Measurements from ENCODE around the gene MAFG.
"Not testable (repeated sequence)": the region's sequence is repeated elsewhere in the genome, so short reads cannot be mapped to it uniquely, and the experiment has no call there.

The MAFG gene

DNA sequence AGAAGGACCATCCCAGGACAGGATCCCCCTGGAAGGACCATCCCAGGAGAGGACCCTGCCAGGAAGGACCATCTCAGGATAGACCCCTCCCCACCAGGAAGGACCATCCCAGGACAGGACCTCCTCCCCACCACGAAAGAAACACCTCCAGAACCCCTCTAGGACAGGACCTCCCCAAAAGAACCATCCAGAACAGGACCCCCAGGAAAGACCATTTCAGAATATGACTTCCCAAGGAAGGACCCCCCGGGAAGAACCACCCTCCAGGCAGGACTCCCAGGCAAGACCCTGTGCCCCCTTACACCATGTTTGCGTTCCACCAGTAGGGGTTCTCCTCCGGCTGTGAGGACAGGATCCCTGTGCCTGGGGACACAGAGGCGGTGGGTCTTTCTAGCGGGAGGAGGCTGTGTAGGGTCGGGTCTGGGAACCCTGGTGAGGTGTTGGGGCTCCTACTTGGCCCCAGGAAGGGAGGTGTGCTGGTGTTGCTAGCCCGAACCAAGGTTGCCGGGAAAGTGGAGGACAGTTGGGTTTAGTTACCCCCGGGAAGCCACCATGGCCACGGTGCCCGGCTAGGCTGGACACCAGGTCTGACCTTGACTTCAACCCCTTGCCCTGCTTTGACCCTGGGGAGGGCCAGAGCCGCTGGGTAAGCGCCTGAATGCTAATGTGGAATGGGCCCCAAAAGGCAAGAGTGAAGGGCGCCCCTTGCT, 31.3 kb upstream of the MAFG start:
- no peak for DNase-seq (ENCODE audit: low read depth in 3 of 3)

DNA sequence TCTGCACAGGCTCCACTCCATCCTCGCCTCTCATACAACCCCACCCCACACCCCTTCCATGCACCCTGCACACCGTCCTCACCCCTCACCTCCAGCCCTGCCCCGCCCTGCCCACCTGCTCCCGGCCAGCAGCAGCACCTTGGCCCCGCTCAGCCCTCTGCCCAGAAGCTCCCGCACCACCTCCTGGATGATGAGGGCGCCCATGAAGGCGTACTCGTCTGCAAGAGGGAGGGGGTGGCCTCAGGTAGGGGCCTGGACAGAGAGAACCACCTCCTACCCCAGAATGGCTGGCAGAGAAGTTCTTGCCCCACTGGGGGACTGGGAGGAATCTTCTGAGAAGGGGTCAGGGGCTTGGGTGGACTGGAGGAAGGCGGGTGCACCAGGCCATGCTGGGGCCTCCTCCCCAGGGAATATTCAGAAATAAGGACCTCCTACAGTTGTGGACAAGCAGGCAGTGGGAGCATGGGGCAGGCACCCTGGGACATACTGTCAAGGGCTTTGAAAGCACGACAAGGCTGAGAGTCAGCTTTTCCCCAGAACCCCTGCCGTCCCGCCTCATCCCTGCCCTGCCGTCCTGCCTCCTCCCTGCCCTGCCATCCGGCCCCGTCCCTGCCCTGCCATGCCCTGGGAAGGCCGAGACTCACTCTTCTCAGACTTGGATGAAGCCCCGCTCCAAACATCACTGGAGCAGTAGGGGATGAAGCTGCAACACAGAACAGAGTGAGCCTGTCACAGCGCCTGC, 30.3 kb upstream of the MAFG start:
- no peak for DNase-seq (ENCODE audit: low read depth in 3 of 3)

DNA sequence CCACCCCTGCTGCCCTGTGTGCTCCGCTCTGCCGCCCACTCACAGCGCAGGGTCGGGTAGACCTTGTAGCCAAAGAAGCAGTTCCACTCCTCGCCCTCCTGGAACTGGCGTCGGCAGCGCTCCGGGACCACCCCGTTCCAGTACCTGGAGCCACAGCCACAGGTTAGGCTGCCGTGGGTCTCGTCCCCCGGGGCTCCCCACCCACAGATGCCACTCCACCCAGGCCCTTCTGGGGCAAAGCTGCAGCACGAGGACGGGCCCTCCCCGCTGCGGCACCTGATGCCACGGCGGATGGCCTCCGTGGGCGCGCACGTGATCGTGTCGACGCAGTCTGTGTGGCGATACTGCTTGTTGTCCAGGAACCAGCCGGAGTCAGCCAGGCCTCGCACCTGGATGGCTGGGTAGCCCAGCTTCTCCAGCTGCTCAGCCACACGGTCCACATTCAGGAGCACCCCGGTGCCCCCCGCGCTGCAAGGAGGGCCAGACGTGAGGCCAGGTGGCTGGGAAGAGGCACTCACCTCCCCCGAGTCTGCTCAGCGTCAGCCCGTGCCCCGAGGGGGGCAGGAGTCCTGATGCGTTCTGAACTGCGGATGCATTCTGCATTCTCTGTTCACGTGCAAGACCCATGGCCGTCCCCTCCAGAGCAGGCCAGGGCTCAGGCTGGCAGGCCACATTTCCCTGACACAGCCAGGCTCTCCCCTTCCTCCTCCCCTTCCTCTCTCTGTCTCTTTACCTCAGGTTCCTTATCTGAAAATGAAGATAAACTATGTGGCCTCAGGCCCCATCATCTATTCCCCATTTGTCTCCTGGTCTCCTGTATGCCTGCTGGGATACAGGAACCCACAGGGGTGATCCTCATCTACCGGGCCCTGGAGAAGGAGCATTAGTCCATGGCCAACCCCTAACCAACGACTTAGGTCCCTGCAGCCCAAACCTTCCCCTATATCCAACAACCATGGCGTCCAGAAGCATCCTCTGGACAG, 29.4 kb upstream of the MAFG start:
- DNase-seq (ENCODE audit: low read depth in 3 of 3), result no peak

DNA sequence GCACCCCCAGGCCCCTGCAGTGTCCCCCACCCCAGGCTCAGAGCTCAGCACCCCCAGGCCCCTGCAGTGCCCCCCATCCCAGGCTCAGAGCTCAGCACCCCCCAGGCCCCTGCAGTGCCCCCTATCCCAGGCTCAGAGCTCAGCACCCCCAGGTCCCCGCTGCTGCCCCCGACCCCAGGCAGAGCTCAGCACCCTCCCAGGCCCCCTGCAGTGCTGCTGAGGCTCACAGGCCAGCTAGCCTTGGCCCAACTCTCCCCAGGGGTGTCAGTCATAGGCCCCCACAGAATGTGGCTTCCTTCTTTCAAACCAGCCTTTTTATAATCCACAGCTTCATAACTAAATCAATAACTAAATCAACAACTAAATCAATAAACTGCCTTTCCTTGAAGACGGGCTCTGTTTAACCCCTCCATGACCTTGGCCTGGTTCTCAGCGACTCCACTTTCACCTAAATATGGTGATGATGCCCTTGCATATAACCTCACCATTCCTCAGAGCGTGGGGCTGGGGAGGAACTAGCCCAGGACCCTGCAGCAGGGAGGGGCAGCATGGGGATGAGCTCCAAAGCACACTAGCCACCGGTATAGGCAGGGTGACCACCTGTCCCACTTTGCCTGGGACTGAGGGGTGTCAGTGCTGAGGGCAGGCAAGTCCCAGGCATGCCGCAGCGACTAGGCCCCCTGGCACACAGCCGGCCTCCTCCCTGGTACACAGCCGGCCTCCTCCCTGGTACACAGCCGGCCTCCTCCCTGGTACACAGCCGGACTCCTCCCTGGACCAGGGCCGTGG, 28.4 kb upstream of the MAFG start:
- DNase-seq (ENCODE audit: low read depth in 3 of 3), result no peak

DNA sequence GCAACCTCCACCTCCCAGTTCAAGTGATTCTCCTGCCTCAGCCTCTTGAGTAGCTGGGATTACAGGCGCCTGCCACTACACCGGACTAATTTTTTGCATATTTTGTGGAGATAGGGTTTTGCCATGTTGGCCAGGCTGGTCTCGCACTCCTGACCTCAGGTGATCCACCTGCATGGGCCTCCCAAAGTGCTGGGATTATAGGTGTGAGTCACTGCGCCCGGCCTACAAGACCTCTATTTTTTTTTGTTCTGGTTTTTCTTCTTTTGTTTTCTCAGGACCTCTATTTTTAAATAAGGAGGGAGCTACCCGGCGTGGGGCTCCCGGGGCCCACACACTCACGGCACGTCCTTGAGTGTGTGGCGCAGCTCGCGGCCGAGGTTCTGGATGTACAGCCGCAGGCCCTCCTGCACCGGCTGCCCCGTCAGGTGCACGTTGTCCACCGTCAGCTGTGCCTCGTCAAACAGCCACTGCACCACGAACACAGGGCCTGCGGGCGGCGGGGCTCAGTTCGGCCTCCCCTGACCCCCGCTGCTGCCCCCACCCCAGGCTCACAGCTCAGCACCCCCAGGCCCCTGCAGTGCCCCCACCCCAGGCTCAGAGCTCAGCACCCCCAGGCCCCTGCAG, 27.6 kb upstream of the MAFG start:
- no peak for DNase-seq (ENCODE audit: low read depth in 3 of 3)

DNA sequence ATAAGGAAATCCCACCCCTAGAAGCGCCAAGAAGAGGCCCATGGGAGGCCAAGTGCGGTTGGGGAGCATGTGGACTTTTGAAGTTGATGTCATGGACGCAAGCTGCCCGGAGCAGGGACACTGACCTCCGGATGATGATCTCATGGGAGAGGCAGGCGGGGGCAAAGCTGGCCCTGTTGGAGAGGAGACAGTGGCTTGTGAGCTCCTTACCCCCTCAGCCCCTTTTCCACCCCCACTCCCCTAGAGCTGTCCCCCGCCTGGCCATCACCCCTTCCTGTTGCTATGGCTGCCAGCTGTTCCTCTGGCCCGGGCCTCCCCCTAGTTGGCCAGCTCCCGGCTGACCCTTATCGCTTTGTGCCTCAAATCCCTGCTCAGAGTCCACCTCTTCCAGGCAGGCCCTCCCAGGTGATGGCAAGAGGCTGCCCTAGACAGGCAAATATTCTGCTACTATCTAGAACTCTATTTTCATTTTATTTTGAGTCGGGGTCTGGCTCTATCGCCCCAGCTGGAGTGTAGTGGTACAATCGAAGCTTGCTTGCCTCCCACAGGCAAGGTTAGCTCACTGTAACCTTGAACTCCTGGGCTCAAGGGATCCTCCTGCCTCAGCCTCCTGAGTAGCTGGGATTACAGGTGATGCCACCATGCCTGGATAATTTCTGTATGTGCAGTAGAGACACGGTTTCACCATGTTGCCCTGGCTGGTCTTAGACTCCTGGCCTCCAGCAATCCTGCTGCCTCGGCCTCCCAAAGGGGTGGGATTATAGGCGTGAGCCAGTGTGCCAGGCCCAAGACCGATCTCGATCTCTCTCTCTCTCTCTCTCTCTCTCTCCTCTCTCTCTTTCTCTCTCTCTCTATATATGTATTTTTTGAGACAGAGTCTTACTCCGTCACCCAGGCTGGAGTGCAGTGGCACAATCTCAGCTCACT, 26.9 kb upstream of the MAFG start:
- DNase-seq (ENCODE audit: low read depth in 3 of 3), result no peak

DNA sequence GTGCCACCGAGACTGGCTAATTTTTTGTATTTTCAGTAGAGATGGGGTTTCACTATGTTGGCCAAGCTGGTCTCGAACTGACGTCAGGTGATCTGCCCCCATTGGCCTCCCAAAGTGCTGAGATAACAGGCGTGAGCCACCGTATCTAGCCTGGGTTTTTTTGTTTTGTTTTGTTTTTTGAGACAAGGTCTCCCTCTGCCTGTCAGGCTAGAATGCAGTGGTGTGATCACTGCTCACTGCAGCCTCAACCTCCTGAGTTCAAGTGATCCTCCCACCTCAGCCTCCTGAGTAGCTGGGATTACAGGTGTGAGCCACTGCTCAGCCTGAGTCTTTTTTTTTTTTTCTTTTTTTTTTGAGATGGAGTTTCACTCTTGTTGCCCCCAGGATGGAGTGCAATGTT, 25.9 kb upstream of the MAFG start:
- DNase-seq (ENCODE audit: low read depth in 3 of 3), result not testable (repeated sequence)

DNA sequence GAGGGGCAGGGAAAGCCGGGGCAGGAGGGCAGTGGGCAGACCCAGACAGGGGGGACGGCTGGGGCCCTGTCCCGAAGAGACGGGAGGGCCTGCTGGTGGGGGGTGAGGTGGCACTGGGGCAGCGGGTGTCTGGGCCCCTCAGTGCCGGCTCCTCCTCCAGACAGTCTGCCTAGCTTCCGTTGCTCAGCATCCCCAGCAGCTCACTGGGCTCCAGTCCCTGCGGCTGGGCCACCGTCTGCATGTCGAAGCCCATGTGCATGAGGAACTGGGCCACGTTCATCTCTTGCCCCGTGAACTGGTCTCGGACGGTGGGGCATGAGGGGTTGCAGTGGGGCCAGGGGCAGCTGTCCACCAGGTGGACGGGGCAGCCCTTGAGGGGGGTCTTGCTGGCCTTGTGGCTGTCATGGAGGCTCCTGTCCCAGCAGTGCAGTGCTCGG, 25.3 kb upstream of the MAFG start:
- DNase-seq (ENCODE audit: low read depth in 3 of 3), result no peak

DNA sequence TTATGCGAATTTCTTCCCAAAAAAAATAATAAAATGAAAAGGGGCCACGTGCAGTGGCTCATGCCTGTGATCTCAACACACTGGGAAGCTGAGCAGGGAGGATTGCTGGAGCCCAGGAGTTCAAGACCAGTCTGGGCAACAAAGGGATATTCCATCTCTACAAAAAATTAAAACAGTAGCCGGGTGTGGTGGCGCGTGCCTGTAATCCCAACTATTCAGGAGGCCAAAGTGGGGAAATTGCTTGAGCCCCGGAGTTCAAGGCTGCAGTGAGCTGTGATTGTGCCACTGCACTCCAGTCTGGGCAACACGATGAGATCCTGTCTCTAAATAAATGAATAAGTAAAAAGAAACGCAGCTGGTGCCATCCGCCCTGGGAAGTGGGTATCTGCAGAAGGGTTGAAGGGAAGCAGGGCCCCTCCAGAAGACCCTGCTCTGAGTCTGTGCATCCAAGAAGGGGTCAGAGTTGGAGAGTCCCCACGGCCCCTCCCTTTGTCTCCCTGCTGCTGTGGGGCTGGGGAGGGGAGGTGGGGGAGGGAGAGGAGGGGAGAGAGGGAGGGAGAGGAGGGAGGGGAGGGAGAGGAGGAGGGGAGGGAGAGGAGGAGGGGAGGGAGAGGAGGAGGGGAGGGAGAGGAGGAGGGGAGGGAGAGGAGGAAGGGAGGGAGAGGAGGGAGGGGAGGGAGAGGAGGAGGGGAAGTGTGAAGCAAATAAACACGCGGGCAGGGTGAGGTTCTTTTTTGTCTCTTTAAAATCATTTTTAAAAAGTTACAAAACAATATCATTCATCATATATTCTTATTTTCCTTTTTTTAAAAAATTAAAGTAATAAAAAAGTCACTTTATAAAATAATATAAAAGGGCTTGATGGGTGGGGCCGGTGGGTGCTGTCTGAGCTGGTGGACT, 24.5 kb upstream of the MAFG start:
- DNase-seq (ENCODE audit: low read depth in 3 of 3), result no peak

DNA sequence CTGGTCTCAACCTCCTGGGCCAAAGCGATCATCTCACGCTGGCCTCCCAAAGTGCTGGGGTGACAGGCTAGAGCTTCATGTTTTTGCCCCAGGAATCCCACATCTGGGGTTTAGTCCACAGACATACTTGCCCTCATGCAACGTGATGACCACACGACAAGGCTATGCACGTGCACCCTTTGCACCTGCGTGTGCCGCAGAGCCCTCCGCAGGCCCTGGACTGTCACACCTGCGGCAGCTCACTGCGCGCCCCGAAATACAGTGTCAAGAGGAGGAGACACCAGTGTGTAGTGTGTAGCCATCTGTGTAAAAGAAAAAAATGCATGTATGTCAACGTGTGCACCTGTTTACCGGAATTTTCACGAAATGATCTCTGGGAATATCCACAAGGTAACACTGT, 23.0 kb upstream of the MAFG start:
- no peak for DNase-seq (ENCODE audit: low read depth in 3 of 3)

DNA sequence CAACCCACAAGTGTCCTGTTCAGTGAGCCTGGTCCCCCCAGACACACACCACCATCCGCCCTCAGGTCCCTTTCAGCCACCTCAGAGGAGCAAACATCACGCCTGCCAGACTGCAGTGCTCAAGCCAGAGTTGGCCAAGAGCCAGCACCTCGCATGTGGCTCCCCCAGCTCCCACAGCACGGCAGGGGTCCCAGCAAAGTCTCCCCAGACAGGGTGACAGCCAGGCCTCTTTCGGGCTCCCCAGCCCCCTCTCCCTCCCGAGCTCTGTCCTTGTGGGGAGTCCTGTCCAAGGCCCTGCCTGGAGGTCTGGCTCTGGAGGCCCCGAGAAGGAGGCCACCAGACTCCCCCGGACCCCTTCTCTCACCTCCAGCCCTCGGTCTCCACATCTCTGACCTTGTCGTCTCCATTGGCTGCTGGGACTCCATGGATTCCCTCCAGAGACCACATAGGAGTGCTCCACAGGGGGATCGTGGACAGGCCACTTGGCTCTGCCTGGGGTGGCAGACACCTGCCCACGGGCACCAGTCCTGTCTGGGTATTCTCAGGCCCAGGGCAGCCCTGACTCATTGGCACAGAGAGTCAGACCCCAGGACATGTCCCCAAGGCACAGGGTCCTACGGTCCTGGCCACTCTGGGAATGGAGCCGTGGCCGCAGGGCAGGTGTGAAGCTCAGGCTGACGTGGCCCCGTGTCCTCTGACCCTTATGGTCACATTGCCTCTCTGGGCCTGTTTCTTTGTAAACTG, 21.3 kb upstream of the MAFG start:
- DNase-seq (ENCODE audit: low read depth in 3 of 3), result no peak

DNA sequence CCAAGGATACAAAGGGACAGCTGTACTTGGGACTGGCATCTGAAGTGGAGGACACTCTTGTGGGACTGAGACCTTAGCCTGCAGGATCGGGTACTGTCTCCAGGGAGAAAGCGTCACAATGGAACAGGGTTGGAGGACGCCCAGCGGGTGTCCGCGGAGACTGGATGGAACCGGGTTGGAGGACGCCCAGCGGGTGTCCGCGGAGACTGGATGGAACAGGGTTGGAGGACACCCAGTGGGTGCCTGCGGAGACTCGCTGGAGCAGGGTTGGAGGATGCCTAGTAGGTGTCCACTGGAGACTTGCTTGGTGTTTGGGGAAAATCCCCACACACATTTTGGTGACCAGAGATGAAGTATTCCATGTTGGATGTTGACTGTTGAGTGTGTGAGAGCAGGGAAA, 19.7 kb upstream of the MAFG start, which contains the start of gene MYADML2:
Gene MYADML2 (minus strand): TSS at position 45 of the 400 bp plus-strand sequence. CDS start 5,492 bp downstream, outside the sequence.
- DNase-seq (ENCODE audit: low read depth in 3 of 3), result no peak

DNA sequence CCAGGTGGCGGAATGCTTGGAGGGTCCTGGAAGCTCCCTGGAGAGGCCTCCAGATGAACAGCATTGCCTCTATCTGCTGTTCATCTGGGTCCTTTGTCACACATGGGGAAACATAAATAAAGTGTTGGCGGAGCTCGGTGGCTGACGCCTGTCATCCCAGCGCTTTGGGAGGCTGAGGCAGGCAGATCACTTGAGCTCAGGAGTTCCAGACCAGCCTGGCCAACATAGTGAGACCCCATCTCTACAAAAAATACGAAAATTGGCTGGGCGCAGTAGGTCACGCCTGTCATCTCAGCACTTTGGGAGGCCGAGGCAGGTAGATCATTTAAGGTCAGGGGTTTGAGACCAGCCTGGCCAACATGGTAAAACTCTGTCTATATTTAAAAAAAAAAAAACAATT, 17.3 kb upstream of the MAFG start:
- no peak for DNase-seq (ENCODE audit: low read depth in 3 of 3)

DNA sequence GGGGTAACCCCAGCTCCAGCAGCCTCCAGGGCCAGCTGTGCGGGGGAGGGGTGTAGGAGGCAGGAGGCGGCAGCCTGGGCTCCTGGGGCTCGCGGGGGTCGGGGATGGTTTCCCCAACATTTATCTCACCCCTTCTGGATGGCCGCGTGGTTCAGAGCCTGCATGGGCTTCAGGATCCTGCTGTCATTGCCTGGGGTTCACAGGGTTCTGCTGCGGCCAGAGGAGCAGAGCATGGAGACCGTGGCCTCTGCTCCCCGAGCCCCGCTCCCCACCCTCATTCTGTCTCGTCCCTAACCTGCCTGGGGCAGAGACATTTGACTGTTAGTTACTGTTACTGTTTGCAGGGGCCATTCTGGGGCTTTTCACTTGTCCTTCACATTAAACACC, 14.6 kb upstream of the MAFG start:
- DNase-seq (ENCODE audit: low read depth in 3 of 3), result no peak

DNA sequence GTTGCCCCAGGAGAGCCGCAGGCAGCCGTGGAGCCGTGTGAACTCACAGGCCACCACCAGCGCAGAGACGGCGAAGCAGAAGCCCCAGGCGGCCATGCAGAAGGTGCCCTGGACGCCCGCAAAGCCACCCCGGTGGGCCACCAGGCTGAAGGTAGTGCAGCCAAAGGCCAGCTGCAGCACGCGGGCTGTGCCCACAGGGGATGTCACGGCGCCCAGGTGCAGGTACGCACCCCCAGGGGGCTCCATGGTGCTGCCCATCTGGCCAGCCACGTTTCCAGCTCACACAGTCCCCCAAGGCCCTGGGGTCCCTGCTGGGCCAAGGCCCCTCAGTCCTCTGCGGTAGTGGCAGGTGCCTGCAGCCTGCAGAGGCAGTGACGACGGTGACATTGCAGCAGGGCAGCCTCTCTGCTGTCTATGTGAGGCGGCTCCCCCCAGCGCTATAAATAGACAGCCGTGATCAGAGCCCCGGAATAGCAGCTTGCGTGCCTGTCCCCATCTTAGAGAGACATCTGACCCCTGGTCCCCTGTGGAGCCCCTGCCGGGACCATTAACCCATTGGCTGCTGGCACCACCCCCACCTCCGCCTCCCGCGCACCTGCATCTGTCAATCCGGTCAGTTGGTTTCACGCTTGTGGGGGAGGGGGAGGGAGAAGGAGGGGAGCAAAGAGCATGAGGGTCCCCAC, 14.1 kb upstream of the MAFG start:
- no peak for DNase-seq (ENCODE audit: low read depth in 3 of 3)

DNA sequence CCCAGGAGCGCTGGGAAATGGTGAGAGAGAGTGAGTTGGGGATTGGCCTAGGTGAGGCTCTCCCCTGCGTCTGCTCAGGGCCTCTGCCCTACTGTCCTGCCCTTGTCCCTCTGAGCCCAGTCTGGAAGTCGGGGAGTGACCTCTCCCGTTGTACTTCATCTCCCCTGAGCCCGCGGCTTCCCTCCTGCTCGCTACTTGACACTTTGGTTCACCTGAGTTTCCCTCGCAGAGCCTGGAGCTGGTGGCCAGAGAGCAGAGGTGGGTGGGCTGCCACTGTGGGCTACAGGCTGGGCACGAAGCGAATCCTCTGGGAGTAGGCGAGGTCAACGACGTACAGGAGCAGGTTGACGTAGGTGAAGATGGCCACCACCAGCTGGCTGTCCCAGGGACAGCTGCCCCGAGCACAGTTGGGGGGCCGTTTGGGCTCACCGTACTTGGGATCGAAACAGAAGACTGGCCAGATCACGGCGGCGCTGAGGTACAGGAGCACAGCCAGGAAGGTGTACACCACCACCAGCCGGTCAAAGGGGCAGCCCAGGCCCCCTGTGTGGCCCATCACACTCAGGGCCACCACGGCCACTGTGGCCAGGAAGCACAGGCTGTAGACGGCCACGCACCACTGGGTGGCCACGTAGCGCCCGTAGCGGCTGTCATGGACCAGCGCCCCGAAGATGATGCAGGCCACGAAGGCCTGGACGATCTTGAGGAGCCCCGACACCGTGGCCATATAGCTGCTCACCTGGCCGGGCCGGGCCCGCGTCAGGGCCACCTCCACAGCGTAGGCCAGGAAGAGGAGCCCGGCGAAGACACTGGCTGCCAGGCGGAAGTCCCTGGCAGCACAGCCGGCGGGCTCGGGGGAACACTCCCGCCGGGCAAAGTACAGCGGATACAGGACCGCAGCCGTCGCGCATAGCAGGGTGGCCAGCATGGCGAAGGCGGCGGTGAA, 13.3 kb upstream of the MAFG start:
- no peak for DNase-seq (ENCODE audit: low read depth in 3 of 3)

Data from stimulated activated CD4-positive, alpha-beta T cell treated with anti-CD3 and anti-CD28 coated beads, TNF-alpha, amount 100 ng/mL, for 4 hours (primary cell).